ENCODE measurements around the gene TMEM212. TPM values are rescaled to one million over a fixed set of nuclear protein-coding genes. Genes with fewer than 3 reads are reported as not detected.

TMEM212 gene
- total RNA-seq, 2 donors from 2014 or later: not detected

GRCh38 chr3:171837698-171838097, 5.5 kb upstream of the TMEM212 start:
- Histone ChIP-seq H3K4me1 (peaks cover 0 to 65% of the 10 kb centered on the region in 2 donors), H3K27ac (peak overlapping the region; percentile 63 to 73), H3K27me3 (no peaks in the 10 kb centered on the region), H3K9me3 (no peaks in the 10 kb centered on the region), H3K4me3 (no peak overlapping the region), H3K36me3 (no peaks in the 10 kb centered on the region)
- DNase-seq (ENCODE audit: low spot score): no peak
- TF ChIP-seq CTCF (IDR thresholded peaks at IDR 0.05): no peak

- Histone ChIP-seq H3K27me3 (no peaks in the 10 kb centered on the region), H3K4me3 (peak overlapping the region in 1 of 2 donors; percentile 16), H3K9me3 (no peaks in the 10 kb centered on the region), H3K36me3 (no peaks in the 10 kb centered on the region), H3K4me1 (peaks cover 0 to 68% of the 10 kb centered on the region in 2 donors), H3K27ac (peak overlapping the region; percentile 63 to 73)
- peak; percentile 75 for DNase-seq (ENCODE audit: low spot score)
- TF ChIP-seq CTCF (IDR thresholded peaks at IDR 0.05): peak in 1 of 2 donors; percentile 33
These were observed 4.9 kb upstream of the TMEM212 start for GRCh38 chr3:171838218-171838720.

- no peak for TF ChIP-seq CTCF (IDR thresholded peaks at IDR 0.05)
- H3K27ac ChIP-seq: no peak overlapping the region
- H3K4me3 ChIP-seq: no peak overlapping the region
- no peaks in the 10 kb centered on the region for H3K27me3 ChIP-seq
- DNase-seq (ENCODE audit: low spot score): no peak
- H3K4me1 ChIP-seq: peaks cover 0 to 60% of the 10 kb centered on the region in 2 donors
- H3K9me3 ChIP-seq: no peaks in the 10 kb centered on the region
- no peaks in the 10 kb centered on the region for H3K36me3 ChIP-seq
These were observed 3.9 kb upstream of the TMEM212 start for GRCh38 chr3:171839270-171839669.

GRCh38 chr3:171840445-171840810, 2.7 kb upstream of the TMEM212 start:
- H3K36me3 ChIP-seq: no peaks in the 10 kb centered on the region
- DNase-seq (ENCODE audit: low spot score): no peak
- H3K27me3 ChIP-seq: no peaks in the 10 kb centered on the region
- H3K9me3 ChIP-seq: no peaks in the 10 kb centered on the region
- no peak overlapping the region for H3K27ac ChIP-seq
- no peak for TF ChIP-seq CTCF (IDR thresholded peaks at IDR 0.05)
- no peak overlapping the region for H3K4me3 ChIP-seq
- H3K4me1 ChIP-seq: peaks cover 0 to 52% of the 10 kb centered on the region in 2 donors

GRCh38 chr3:171840811-171841619, 2.1 kb upstream of the TMEM212 start:
- no peak for TF ChIP-seq CTCF (IDR thresholded peaks at IDR 0.05)
- no peaks in the 10 kb centered on the region for H3K27me3 ChIP-seq
- no peaks in the 10 kb centered on the region for H3K9me3 ChIP-seq
- DNase-seq (ENCODE audit: low spot score): no peak
- H3K36me3 ChIP-seq: no peaks in the 10 kb centered on the region
- H3K4me3 ChIP-seq: no peak overlapping the region
- H3K27ac ChIP-seq: peak overlapping the region in 1 of 2 donors; percentile 3
- peaks cover 0 to 48% of the 10 kb centered on the region in 2 donors for H3K4me1 ChIP-seq

Measured in right atrium auricular region (tissue), 2 donors.